ENCODE measurements around the gene MAP1A.

The MAP1A gene

DNA sequence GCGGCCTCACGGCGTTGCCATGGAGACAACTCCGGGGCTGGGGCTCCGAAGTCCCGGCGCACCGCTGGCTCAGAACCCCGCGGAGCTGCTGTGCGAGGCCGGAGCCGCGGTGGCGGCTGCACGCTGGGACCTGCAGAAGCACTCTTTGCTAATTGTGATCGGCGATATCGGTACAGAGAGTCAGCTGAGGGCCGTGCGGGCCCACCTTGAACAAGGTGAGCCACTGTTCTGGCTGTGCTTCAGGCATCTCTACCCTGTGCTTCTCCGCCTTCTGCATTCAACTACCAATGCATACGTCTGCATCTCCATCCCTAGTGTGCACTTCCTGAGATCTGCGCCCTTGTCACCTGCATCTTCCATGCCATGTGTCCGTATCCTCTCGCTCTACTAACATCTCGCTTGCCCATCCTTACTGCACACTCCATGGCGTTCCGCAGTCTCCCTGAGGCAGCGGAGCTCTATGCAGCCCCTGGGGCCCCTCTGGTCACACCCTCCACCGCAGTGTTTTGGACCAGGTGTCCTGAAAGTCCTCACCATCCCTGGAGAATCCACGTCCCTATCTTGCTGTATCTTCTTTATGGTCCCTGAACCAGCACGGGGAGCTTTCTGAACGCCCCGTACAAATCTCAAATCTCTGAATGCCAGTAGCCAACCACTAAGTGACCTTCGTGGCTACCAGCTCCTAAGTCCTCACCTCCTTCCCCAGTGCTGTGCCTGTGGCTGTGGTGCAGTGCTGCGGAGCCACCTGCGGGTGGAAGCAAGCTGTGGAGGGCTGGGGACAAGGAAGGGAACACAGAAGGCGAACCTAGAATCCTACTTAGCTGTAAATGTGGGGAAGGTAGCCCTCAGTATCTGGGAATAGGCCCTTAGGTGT lies 6.2 kb upstream of the MAP1A start:
- no peak for DNase-seq (ENCODE audit: low read depth)

DNA sequence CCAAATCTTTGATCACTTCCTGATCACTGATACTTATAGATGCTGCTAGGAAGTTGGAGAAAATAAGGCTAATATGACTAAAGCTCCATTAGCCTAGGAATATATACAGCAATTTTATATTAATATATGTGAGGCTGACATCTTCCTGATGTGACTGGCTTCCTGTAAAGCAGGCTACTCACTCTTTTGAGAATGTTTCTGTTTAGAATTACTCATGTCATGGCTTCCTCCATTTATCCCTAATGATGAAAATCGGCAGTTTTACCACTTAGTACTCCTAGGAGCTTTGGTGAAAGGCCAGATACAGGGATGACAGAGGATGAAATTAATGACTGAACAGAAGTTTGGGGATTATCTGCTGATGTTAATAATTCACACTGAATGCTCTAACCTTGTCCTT lies 3.9 kb upstream of the MAP1A start:
- DNase-seq (ENCODE audit: low read depth) = no peak

DNA sequence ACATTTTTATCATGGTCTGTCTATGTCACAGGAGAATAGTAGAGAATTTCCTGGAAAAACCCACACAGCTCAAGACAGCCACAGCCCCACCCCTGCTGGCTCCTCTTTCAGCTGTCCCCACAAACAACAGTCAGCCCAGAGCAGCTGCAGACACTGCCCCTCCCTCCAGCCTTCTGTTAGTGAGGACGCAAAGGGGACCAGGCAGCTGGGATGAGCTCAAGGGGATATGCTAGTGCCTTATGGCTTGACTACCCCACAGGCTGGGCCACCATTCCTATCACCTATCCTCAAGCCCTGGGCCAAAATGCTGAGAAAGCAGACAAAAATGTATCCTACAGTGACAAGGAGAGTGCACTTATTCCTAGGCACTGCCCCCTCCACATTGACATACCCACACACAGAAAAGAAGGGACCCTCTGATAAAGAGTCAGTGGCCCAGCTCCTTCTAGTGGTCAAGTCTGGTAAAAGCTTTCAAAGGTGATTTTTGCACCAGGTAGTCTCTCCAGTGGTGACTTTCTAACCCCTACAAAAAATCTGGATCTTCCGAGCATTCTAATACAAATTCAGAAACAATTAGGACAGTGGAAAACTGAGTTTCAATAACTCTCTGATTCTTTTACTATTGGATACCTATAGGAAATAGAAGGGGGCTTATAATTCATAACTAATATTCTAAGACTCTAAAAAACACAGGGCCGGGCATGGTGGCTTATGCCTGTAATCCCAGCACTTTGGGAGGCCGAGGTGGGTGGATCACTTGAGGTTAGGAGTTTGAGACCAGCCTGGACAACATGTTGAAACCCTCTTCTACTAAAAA lies 3.0 kb upstream of the MAP1A start:
- no peak for DNase-seq (ENCODE audit: low read depth)

DNA sequence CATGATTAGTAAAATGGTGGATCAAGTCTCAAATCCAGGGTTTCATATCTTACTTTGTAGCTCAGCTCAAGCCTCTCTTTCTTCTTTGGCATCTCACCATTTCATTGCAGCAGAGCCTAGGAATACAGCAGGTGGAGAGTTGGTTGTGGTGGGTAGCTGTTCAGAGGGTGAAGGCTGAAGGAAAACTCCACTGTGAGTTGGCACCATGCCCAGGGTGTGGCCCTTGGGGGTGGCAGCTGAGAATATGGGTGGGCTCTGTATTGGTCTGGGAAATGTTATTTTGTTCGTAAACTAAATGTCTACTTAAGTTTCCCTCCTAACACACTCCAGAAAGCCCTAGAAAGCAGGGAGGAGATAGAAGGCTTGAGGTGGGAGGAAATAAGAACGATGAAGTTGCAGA lies 1.7 kb upstream of the MAP1A start:
- no peak for DNase-seq (ENCODE audit: low read depth)

DNA sequence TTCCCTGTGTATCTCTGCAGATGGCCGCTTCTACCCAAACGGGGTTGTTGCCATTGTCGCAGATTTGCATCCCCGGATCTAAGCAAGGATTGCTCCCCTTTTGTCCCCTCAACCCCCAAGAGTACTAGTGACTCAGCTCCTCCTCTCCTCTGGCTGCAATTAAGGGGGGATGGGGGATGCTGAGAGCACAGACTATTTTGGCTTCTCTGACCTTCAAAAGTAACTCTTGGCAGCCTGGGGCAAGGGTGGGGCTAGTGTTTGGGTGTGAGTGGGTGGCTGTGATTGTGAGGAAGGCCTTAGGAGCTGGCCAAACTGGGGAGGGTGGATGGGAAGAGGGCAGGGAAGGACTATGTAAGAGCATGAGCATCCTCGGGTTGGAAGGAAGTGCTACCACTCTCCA lies 1.2 kb upstream of the MAP1A start:
- no peak for DNase-seq (ENCODE audit: low read depth)

DNA sequence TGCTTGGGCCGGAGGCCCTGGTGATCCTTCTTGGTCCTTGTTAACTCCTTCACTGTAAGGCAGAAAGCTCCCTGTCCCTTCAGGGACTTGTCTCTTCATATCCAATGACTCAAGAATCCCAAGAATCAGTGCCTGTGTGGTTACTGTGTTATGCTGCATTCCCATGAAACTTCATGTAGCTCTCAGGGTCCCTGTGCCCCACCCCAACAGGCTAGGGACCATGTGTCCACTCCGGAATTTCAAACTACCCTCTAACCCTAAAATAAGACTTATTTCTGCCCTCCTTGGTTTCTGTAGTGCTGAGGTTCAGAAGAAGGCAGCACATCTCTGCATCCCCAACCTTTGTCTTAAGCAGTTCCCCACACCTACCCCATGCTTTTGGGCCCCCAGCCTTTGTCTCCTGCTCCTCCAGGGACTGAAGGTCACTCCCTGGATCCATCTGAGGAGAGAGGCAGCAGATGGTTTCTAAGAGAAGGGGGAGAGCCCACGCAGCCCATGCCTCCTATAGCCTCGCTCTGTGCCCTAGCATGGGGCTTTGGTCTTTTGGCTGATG lies 531 bp upstream of the MAP1A start:
- no peak for DNase-seq (ENCODE audit: low read depth)

DNA sequence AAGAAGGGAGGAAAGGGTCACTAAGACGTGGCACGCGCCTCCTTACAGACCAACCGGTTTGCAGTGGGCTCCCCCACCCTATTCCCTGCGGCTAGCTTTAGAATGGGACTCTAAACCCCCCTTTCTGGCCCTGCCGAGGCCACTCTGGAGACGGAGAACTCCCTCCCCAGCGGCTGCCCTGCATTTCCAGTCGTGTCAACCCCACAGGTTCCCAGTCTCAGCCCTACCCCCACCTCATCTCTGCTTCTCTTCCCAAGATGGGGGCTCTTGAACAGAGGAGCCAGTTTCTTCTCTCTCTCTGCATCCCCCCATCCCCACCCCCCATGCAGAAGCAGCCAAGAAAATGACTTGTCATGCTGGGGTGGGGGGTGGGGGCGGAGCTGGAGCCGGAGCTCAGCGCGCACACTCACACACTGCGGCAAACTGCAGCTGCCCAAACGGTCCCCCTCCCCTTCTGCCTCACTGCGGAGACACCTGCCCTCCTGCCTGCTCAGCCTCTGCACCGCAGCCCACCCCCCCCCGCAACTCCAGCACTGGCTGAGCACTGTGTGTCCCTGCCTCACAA lies 871 bp downstream of the MAP1A start:
- no peak for DNase-seq (ENCODE audit: low read depth)

DNA sequence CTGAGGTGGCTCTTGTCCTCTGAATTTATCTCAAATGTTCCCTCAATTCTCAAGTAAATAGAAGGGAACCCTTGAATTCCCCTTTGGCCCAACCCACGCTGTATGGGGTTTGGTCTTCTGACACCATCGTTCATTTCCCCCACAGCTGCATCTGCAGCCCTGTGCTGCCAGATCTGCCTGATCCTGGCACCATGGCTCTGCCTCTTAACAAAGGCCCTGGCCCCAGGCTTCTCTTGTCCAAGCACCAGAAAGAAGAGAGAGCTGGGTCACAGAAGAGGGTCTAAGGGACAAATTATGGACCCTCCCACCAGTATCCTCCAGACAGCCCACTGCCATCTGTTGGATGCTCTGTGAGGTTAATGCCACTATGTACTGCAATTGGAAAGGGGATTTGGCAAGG lies 1.8 kb downstream of the MAP1A start:
- no peak for DNase-seq (ENCODE audit: low read depth)

DNA sequence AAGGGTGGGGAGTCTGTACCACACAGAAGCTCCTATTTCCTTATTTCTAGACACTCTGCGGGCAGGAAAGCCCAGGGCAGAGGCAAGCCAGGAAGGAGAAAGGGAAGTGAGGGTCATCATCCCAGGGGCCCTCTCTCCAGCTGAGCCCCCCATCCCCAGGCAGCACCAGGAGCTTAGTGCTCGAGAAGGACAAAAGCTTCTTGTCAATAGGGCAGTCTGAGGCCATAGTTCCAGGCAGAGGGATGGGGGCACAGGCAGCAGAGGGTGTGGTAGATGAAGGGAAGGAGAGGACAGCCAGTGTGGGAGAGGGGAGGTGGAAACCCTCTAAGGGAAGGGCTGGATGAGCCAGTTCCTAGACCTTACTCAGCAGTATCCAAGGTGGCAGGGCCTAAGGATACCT lies 2.7 kb downstream of the MAP1A start:
- DNase-seq (ENCODE audit: low read depth) = no peak

DNA sequence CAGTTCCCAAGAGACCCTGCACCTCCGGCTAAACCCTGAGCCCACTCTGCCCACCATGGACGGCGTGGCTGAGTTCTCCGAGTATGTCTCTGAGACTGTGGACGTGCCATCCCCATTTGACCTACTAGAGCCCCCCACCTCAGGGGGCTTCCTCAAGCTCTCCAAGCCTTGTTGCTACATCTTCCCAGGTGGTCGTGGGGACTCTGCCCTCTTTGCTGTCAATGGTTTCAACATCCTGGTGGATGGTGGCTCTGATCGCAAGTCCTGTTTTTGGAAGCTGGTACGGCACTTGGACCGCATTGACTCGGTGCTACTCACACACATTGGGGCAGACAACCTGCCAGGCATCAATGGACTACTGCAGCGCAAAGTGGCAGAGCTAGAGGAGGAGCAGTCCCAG lies 4.0 kb downstream of the MAP1A start:
- no peak for DNase-seq (ENCODE audit: low read depth)

DNA sequence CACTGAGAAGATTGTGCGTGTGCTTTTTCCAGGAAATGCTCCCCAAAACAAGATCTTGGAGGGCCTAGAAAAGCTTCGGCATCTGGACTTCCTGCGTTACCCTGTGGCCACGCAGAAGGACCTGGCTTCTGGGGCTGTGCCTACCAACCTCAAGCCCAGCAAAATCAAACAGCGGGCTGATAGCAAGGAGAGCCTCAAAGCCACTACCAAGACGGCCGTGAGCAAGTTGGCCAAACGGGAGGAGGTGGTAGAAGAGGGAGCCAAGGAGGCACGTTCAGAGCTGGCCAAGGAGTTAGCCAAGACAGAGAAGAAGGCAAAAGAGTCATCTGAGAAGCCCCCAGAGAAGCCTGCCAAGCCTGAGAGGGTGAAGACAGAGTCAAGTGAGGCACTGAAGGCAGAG lies 4.8 kb downstream of the MAP1A start:
- no peak for DNase-seq (ENCODE audit: low read depth)

DNA sequence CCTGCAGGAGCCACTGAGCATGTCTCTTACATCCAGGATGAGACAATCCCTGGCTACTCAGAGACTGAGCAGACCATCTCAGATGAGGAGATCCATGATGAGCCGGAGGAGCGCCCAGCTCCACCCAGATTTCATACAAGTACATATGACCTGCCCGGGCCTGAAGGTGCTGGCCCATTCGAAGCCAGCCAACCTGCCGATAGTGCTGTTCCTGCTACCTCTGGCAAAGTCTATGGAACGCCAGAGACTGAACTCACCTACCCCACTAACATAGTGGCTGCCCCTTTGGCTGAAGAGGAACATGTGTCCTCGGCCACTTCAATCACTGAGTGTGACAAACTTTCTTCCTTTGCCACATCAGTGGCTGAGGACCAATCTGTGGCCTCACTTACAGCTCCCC lies 6.2 kb downstream of the MAP1A start:
- no peak for DNase-seq (ENCODE audit: low read depth)

DNA sequence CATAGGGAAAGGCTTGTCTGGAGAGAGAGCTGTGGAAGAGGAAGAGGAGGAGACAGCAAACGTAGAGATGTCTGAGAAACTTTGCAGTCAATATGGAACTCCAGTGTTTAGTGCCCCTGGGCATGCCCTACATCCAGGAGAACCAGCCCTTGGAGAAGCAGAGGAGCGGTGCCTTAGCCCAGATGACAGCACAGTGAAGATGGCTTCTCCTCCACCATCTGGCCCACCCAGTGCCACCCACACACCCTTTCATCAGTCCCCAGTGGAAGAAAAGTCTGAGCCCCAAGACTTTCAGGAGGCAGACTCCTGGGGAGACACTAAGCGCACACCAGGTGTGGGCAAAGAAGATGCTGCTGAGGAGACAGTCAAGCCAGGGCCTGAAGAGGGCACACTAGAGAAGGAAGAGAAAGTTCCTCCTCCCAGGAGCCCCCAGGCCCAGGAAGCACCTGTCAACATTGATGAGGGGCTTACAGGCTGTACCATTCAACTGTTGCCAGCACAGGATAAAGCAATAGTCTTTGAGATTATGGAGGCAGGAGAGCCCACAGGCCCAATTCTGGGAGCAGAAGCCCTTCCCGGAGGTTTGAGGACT lies 6.9 kb downstream of the MAP1A start:
- no peak for DNase-seq (ENCODE audit: low read depth)

DNA sequence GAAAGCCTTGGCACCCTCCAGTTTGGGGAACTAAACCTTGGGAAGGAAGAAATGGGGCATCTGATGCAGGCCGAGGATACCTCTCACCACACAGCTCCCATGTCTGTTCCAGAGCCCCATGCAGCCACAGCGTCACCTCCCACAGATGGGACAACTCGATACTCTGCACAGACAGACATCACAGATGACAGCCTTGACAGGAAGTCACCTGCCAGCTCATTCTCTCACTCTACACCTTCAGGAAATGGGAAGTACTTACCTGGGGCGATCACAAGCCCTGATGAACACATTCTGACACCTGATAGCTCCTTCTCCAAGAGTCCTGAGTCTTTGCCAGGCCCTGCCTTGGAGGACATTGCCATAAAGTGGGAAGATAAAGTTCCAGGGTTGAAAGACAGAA lies 7.7 kb downstream of the MAP1A start:
- no peak for DNase-seq (ENCODE audit: low read depth)

DNA sequence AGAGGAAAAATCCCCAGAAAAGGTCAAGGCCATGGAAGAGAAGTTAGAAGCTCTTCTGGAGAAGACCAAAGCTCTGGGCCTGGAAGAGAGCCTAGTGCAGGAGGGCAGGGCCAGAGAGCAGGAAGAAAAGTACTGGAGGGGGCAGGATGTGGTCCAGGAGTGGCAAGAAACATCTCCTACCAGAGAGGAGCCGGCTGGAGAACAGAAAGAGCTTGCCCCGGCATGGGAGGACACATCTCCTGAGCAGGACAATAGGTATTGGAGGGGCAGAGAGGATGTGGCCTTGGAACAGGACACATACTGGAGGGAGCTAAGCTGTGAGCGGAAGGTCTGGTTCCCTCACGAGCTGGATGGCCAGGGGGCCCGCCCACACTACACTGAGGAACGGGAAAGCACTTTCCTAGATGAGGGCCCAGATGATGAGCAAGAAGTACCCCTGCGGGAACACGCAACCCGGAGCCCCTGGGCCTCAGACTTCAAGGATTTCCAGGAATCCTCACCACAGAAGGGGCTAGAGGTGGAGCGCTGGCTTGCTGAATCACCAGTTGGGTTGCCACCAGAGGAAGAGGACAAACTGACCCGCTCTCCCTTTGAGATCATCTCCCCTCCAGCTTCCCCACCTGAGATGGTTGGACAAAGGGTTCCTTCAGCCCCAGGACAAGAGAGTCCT lies 9.0 kb downstream of the MAP1A start:
- DNase-seq (ENCODE audit: low read depth) = no peak

DNA sequence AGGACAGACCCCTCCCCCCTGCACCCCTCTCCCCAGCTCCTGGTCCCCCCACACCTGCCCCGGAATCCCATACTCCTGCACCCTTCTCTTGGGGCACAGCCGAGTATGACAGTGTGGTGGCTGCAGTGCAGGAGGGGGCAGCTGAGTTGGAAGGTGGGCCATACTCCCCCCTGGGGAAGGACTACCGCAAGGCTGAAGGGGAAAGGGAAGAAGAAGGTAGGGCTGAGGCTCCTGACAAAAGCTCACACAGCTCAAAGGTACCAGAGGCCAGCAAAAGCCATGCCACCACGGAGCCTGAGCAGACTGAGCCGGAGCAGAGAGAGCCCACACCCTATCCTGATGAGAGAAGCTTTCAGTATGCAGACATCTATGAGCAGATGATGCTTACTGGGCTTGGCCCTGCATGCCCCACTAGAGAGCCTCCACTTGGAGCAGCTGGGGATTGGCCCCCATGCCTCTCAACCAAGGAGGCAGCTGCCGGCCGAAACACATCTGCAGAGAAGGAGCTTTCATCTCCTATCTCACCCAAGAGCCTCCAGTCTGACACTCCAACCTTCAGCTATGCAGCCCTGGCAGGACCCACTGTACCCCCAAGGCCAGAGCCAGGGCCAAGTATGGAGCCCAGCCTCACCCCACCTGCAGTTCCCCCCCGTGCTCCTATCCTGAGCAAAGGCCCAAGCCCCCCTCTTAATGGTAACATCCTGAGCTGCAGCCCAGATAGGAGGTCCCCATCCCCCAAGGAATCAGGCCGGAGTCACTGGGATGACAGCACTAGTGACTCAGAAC lies 9.8 kb downstream of the MAP1A start:
- DNase-seq (ENCODE audit: low read depth) = no peak

DNA sequence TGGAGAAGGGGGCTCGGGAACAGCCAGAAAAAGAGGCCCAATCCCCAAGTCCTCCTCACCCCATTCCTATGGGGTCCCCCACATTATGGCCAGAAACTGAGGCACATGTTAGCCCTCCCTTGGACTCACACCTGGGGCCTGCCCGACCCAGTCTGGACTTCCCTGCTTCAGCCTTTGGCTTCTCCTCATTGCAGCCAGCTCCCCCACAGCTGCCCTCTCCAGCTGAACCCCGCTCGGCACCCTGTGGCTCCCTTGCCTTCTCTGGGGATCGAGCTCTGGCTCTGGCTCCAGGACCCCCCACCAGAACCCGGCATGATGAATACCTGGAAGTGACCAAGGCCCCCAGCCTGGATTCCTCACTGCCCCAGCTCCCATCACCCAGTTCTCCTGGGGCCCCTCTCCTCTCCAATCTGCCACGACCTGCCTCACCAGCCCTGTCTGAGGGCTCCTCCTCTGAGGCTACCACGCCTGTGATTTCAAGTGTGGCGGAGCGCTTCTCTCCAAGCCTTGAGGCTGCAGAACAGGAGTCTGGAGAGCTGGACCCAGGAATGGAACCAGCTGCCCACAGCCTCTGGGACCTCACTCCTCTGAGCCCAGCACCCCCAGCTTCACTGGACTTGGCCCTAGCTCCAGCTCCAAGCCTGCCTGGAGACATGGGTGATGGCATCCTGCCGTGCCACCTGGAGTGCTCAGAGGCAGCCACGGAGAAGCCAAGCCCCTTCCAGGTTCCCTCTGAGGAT lies 10.6 kb downstream of the MAP1A start:
- DNase-seq (ENCODE audit: low read depth) = no peak

DNA sequence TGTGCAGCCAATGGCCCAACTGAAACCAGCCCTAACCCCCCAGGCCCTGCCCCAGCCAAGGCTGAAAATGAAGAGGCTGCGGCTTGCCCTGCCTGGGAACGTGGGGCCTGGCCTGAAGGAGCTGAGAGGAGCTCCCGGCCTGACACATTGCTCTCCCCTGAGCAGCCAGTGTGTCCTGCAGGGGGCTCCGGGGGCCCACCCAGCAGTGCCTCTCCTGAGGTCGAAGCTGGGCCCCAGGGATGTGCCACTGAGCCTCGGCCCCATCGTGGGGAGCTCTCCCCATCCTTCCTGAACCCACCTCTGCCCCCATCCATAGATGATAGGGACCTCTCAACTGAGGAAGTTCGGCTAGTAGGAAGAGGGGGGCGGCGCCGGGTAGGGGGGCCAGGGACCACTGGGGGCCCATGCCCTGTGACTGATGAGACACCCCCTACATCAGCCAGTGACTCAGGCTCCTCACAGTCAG lies 11.2 kb downstream of the MAP1A start:
- DNase-seq (ENCODE audit: low read depth) = no peak

DNA sequence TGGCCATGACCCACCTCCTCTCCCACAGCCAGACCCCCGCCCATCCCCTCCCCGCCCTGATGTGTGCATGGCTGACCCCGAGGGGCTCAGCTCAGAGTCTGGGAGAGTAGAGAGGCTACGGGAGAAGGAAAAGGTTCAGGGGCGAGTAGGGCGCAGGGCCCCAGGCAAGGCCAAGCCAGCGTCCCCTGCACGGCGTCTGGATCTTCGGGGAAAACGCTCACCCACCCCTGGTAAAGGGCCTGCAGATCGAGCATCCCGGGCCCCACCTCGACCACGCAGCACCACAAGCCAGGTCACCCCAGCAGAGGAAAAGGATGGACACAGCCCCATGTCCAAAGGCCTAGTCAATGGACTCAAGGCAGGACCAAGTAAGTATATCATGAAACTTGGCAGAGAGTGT lies 11.7 kb downstream of the MAP1A start:
- DNase-seq (ENCODE audit: low read depth) = no peak

Data from stimulated activated CD8-positive, alpha-beta memory T cell treated with anti-CD3 and anti-CD28 coated beads, Interleukin-12 subunit alpha, Interleukin-12 subunit beta, amount 100 ng/mL, for 4 hours (primary cell).